GM23338 (cell line): ENCODE results near the gene PLEK. TPM values are rescaled to one million over a fixed set of nuclear protein-coding genes. Genes with fewer than 3 reads are reported as not detected.

ENCODE experiments used
- ATAC-seq: fragments of 200-7000 bp; cut with Tn5 transposase; 3 replicates; pipeline ENCODE4 v1.9.1; 2020
- DNase-seq: peaks from one replicate; pipeline ENCODE4 v3.0.0-alpha.2; 2015; ENCODE audit warnings: low spot score
- H2AFZ ChIP-seq: fragments of 200-600 bp; sonication (generic); 2 replicates; pipeline ENCODE4 v1.8.0; 2016; ENCODE audit warnings: antibody characterized with exemption, mild to moderate bottlenecking, moderate library complexity
- H3F3A ChIP-seq: fragments of 200-600 bp; sonication (generic); replicated peaks from 2 replicates; pipeline ENCODE4 v1.8.0; 2017; ENCODE audit warnings: antibody characterized with exemption, mixed run types, low read depth
- H3K27ac ChIP-seq: fragments of 200-600 bp; sonication (generic); 2 replicates; pipeline ENCODE4 v1.6.1; 2016; ENCODE audit warnings: low read depth
- H3K27me3 ChIP-seq: fragments of 200-600 bp; sonication (generic); 2 replicates; pipeline ENCODE4 v1.8.0; 2016; ENCODE audit warnings: mild to moderate bottlenecking, mixed run types, moderate library complexity; ENCODE audit not compliant: insufficient read depth
- H3K36me3 ChIP-seq: fragments of 200-600 bp; sonication (generic); 2 replicates; pipeline ENCODE4 v1.8.0; 2016; ENCODE audit warnings: mild to moderate bottlenecking; ENCODE audit not compliant: insufficient read depth
- H3K4me1 ChIP-seq: fragments of 200-600 bp; sonication (generic); 2 replicates; pipeline ENCODE4 v1.8.0; 2016; ENCODE audit warnings: mild to moderate bottlenecking, moderate library complexity; ENCODE audit not compliant: insufficient read depth
- H3K4me2 ChIP-seq: fragments of 200-600 bp; sonication (generic); 2 replicates; pipeline ENCODE4 v1.7.1; 2017; ENCODE audit warnings: mixed run types
- H3K4me3 ChIP-seq: fragments of 200-600 bp; sonication (generic); 2 replicates; pipeline ENCODE4 v1.6.1; 2016; ENCODE audit warnings: mixed run types
- H3K79me2 ChIP-seq: fragments of 200-600 bp; sonication (generic); replicated peaks from 2 replicates; pipeline ENCODE4 v1.8.0; 2017; ENCODE audit warnings: mild to moderate bottlenecking; ENCODE audit not compliant: insufficient read depth
- H3K9me2 ChIP-seq: fragments of 200-600 bp; sonication (generic); 2 replicates; pipeline ENCODE4 v1.8.0; 2017; ENCODE audit not compliant: insufficient read depth
- H4K20me1 ChIP-seq: fragments of 200-600 bp; sonication (generic); replicated peaks from 2 replicates; pipeline ENCODE4 v1.8.0; 2017; ENCODE audit warnings: mild to moderate bottlenecking; ENCODE audit not compliant: insufficient read depth
- H3K27ac Mint-ChIP-seq: 2 replicates; pipeline ENCODE4 v1.8.0; 2020; ENCODE audit warnings: inconsistent platforms, mild to moderate bottlenecking, moderate library complexity, mixed read lengths
- H3K27me3 Mint-ChIP-seq: 3 replicates; pipeline ENCODE4 v1.8.0; 2022; ENCODE audit warnings: low read depth, mild to moderate bottlenecking, moderate library complexity, mixed read lengths, inconsistent platforms; ENCODE audit not compliant: insufficient read depth, poor library complexity
- H3K36me3 Mint-ChIP-seq: 3 replicates; pipeline ENCODE4 v1.8.0; 2021; ENCODE audit warnings: low read depth, mild to moderate bottlenecking, inconsistent platforms, moderate library complexity, mixed read lengths
- H3K4me1 Mint-ChIP-seq: 3 replicates; pipeline ENCODE4 v1.8.0; 2020; ENCODE audit warnings: mild to moderate bottlenecking, inconsistent platforms, mixed read lengths
- H3K4me3 Mint-ChIP-seq: 3 replicates; pipeline ENCODE4 v1.8.0; 2021; ENCODE audit warnings: moderate library complexity, mild to moderate bottlenecking, inconsistent platforms, mixed read lengths
- H3K9me3 Mint-ChIP-seq: 3 replicates; pipeline ENCODE4 v1.8.0; 2020; ENCODE audit warnings: moderate library complexity, mild to moderate bottlenecking, inconsistent platforms, mixed read lengths
- EZH2 ChIP-seq: fragments of 200-600 bp; sonication (generic); IDR thresholded peaks from one replicate; pipeline ENCODE4 v1.8.0; 2017; ENCODE audit warnings: antibody characterized with exemption, mild to moderate bottlenecking, low read depth; ENCODE audit not compliant: unreplicated experiment
- EZH2phosphoT487 ChIP-seq: fragments of 200-600 bp; sonication (generic); IDR thresholded peaks from one replicate; pipeline ENCODE4 v1.8.1; 2018; ENCODE audit warnings: antibody characterized with exemption; ENCODE audit not compliant: unreplicated experiment
- JUNB ChIP-seq: IDR thresholded peaks from one replicate; pipeline ENCODE4 v1.6.1; 2016; ENCODE audit warnings: antibody characterized with exemption; ENCODE audit not compliant: unreplicated experiment
- NANOG ChIP-seq: IDR thresholded peaks from 2 replicates; pipeline ENCODE4 v1.6.1; 2016; ENCODE audit warnings: antibody characterized with exemption, borderline replicate concordance
- STAT1 ChIP-seq: IDR thresholded peaks from one replicate; pipeline ENCODE4 v1.6.1; 2016; ENCODE audit warnings: antibody characterized with exemption; ENCODE audit not compliant: unreplicated experiment
- ZNF114 ChIP-seq: fragments of 250-450 bp; sonication (Bioruptor Pico); IDR thresholded peaks from 2 replicates; pipeline ENCODE4 v1.5.0; 2020; ENCODE audit warnings: mild to moderate bottlenecking, moderate library complexity
- ZNF331 ChIP-seq: fragments of 250-450 bp; sonication (Bioruptor Pico); IDR thresholded peaks from 2 replicates; pipeline ENCODE4 v1.5.0; 2020; ENCODE audit warnings: low read depth, mild to moderate bottlenecking, moderate library complexity
- ZNF462 ChIP-seq: fragments of 250-450 bp; sonication (Bioruptor Pico); IDR thresholded peaks from 2 replicates; pipeline ENCODE4 v1.5.0; 2020; ENCODE audit warnings: mild to moderate bottlenecking, moderate library complexity
- polyA plus RNA-seq: library from polyadenylated mRNA; unstranded; fragments of >200 nt; fragmentation: Nextera tagmentation; extraction: Ambion mirVana; gene quantifications from 2 replicates; pipeline ENCODE4 v1.2.1, GENCODE V29; 2016
- total RNA-seq: library from RNA; depleted of rRNA; stranded (reverse); fragments of >200 nt; shearing (Covaris generic); gene quantifications from 2 replicates; pipeline ENCODE4 v1.2.3, GENCODE V29; 2014
- TF ChIP-seq, protein P1 (sequence below), 2 experiments: fragments of 200-600 bp in 1 of 2; sonication (generic) in 1 of 2; conservative IDR thresholded peaks; 2 replicates each; pipeline versions ENCODE4 v1.5.1 to v1.6.1; 2016 to 2017; ENCODE audit warnings: antibody characterized with exemption in 2 of 2, low read depth in 2 of 2, mild to moderate bottlenecking in 2 of 2, moderate library complexity in 1 of 2

Gene PLEK
- total and polyA plus RNA-seq, 2 experiments from 2014 or later: 0.06 TPM; not detected in 1

DNA sequence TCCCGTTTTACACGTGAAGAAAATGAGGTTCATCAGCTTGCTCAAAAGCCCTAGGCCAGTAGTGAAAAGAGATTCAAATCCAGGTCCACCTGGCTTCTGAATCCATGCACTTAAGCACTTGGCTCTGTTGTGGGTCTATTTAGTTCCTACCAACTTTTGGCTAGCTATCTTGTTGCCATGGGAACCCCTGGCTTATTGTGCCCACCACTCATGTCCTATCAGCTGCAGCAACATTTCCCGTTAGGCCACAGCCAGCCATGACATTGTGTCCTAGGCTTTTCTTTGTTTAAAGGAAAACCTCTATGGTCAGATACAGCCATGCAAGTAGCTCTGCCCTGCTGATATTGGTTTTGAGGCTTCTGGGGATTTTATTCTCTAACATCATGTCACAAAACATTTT, 49.8 kb downstream of the PLEK start:
- H3K36me3 Mint-ChIP-seq: no peaks in the 10 kb centered on the region; the same call in 2 of the 3 replicates
- no peak overlapping the region for H3K27ac Mint-ChIP-seq
- Histone ChIP-seq H3K27me3 (no peaks in the 10 kb centered on the region), H4K20me1 (no peaks in the 10 kb centered on the region), H3F3A (no peaks in the 10 kb centered on the region), H3K79me2 (no peaks in the 10 kb centered on the region), H3K27ac (no peak overlapping the region), H3K4me2 (no peak overlapping the region), H2AFZ (no peak overlapping the region), H3K9me2 (no peaks in the 10 kb centered on the region), H3K36me3 (no peaks in the 10 kb centered on the region), H3K4me3 (no peak overlapping the region), H3K4me1 (peaks cover 15% of the 10 kb centered on the region)
- H3K9me3 Mint-ChIP-seq: no peaks in the 10 kb centered on the region; the same call in 2 of the 3 replicates
- ATAC-seq (no peak), DNase-seq (peak; percentile 49)
- H3K4me3 Mint-ChIP-seq: no peak overlapping the region
- H3K27me3 Mint-ChIP-seq: peaks cover 2% of the 10 kb centered on the region
- TF ChIP-seq NANOG: no peak
- no peak for TF ChIP-seq ZNF331
- TF ChIP-seq JUNB: no peak
- no peak for TF ChIP-seq ZNF462 (CRISPR knock-in tag)
- TF ChIP-seq EZH2phosphoT487: no peak
- no peak for TF ChIP-seq ZNF114
- H3K4me1 Mint-ChIP-seq: peaks cover 21% of the 10 kb centered on the region

DNA sequence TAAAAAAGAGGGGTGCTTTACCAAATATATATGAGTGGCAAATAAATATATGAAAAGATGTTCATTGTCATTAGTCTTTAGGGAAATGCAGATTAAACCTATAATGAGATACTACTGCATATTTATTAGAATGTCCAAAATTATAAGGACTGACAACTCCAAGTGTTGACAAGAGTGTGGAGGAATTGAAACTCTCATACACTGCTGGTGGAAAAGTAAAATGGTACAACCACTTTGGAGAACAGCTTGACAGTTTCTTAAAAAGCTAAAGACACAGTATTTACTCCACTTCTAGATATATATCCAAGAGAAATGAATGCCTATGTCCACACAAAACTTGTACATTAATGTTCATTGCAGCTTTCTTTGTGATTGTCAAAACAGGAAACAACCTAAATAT, 50.4 kb downstream of the PLEK start:
- H3K27ac Mint-ChIP-seq: no peak overlapping the region
- no peak for TF ChIP-seq STAT1
- no peak for TF ChIP-seq EZH2phosphoT487
- TF ChIP-seq, protein P1, sequence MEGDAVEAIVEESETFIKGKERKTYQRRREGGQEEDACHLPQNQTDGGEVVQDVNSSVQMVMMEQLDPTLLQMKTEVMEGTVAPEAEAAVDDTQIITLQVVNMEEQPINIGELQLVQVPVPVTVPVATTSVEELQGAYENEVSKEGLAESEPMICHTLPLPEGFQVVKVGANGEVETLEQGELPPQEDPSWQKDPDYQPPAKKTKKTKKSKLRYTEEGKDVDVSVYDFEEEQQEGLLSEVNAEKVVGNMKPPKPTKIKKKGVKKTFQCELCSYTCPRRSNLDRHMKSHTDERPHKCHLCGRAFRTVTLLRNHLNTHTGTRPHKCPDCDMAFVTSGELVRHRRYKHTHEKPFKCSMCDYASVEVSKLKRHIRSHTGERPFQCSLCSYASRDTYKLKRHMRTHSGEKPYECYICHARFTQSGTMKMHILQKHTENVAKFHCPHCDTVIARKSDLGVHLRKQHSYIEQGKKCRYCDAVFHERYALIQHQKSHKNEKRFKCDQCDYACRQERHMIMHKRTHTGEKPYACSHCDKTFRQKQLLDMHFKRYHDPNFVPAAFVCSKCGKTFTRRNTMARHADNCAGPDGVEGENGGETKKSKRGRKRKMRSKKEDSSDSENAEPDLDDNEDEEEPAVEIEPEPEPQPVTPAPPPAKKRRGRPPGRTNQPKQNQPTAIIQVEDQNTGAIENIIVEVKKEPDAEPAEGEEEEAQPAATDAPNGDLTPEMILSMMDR (conservative IDR thresholded peaks at IDR 0.05; ENCODE audit: low read depth in 2 of 2): no peak
- no peak for TF ChIP-seq NANOG
- no peak for TF ChIP-seq EZH2

More for the DNA sequence above, 50.4 kb downstream of the PLEK start:
- Histone ChIP-seq H3K4me1 (peaks cover 15% of the 10 kb centered on the region), H3K9me2 (no peaks in the 10 kb centered on the region), H3K27ac (no peak overlapping the region), H3K4me3 (no peak overlapping the region), H3K36me3 (no peaks in the 10 kb centered on the region), H2AFZ (no peak overlapping the region), H3F3A (no peaks in the 10 kb centered on the region), H3K79me2 (no peaks in the 10 kb centered on the region), H4K20me1 (no peaks in the 10 kb centered on the region), H3K4me2 (no peak overlapping the region), H3K27me3 (no peaks in the 10 kb centered on the region)
- DNase-seq (no peak), ATAC-seq (no peak)
- Mint-ChIP-seq H3K27me3 (peaks cover 2% of the 10 kb centered on the region), H3K4me3 (no peak overlapping the region), H3K4me1 (peaks cover 21% of the 10 kb centered on the region), H3K36me3 (no peaks in the 10 kb centered on the region; the same call in 2 of the 3 replicates), H3K9me3 (no peaks in the 10 kb centered on the region; the same call in 2 of the 3 replicates)
